ENCODE measurements around the gene UNCX. TPM values are rescaled to one million over a fixed set of nuclear protein-coding genes. Genes with fewer than 3 reads are reported as not detected.

UNCX gene
- total RNA-seq, 2 experiments from 2014 or later = not detected

GRCh38 chr7:1249731-1250130 is 17.1 kb downstream of the UNCX start:
- H3K9me3 ChIP-seq (ENCODE audit: low read length) = no peaks in the 10 kb centered on the region
- no peak overlapping the region for H2AFZ ChIP-seq (ENCODE audit: low read length)
- H3K79me2 ChIP-seq (ENCODE audit: insufficient read depth, low read depth, low read length) = no peaks in the 10 kb centered on the region
- ChIA-PET CTCF (ENCODE audit: unreplicated experiment) (no interaction called here), POLR2A (no interaction called here)
- DNase-seq (ENCODE audit: low spot score) = no peak
- H3K4me1 ChIP-seq (ENCODE audit: insufficient read depth, low read length, poor library complexity, severe bottlenecking) = no peaks in the 10 kb centered on the region
- no peaks in the 10 kb centered on the region for H4K20me1 ChIP-seq (ENCODE audit: insufficient read depth, low read length)
- TF ChIP-seq CTCF (conservative IDR thresholded peaks at IDR 0.05; ENCODE audit: low read length) (no peak), EZH2phosphoT487 (IDR thresholded peaks at IDR 0.05; ENCODE audit: borderline replicate concordance, low read depth, low read length) (no peak)
- H3K9me2 ChIP-seq (ENCODE audit: insufficient read depth, low read length) = no peaks in the 10 kb centered on the region
- no peaks in the 10 kb centered on the region for H3K36me3 ChIP-seq (ENCODE audit: insufficient read depth, low read length)
- H3K27ac ChIP-seq (ENCODE audit: low read depth, low read length, poor library complexity, severe bottlenecking) = no peak overlapping the region
- H3K4me3 ChIP-seq (ENCODE audit: low read depth, low read length, poor library complexity, severe bottlenecking) = no peak overlapping the region
- intact Hi-C loops (cut with micrococcal nuclease; ENCODE audit: unreplicated experiment) = no loop called here
- no TSS peak for BruUV-seq (replicated peaks)
- no peak overlapping the region for H3K4me2 ChIP-seq (ENCODE audit: low read length)

- no peak for DNase-seq (ENCODE audit: low spot score)
- Histone ChIP-seq H3K9me3 (ENCODE audit: low read length) (no peaks in the 10 kb centered on the region), H3K4me3 (ENCODE audit: low read depth, low read length, poor library complexity, severe bottlenecking) (no peak overlapping the region), H3K36me3 (ENCODE audit: insufficient read depth, low read length) (no peaks in the 10 kb centered on the region), H2AFZ (ENCODE audit: low read length) (no peak overlapping the region), H3K79me2 (ENCODE audit: insufficient read depth, low read depth, low read length) (no peaks in the 10 kb centered on the region), H3K4me2 (ENCODE audit: low read length) (no peak overlapping the region), H4K20me1 (ENCODE audit: insufficient read depth, low read length) (no peaks in the 10 kb centered on the region), H3K4me1 (ENCODE audit: insufficient read depth, low read length, poor library complexity, severe bottlenecking) (no peaks in the 10 kb centered on the region), H3K27ac (ENCODE audit: low read depth, low read length, poor library complexity, severe bottlenecking) (no peak overlapping the region), H3K9me2 (ENCODE audit: insufficient read depth, low read length) (no peaks in the 10 kb centered on the region)
- ChIA-PET POLR2A (interaction anchor here (0.5 kb wide), 1 partner anchor 169 kb away, joined by 3 read pairs; no protein-coding TSS in a partner anchor), CTCF (ENCODE audit: unreplicated experiment) (no interaction called here)
- no TSS peak for BruUV-seq (replicated peaks)
- TF ChIP-seq EZH2phosphoT487 (IDR thresholded peaks at IDR 0.05; ENCODE audit: borderline replicate concordance, low read depth, low read length) (no peak), CTCF (conservative IDR thresholded peaks at IDR 0.05; ENCODE audit: low read length) (no peak)
- intact Hi-C loops (cut with micrococcal nuclease; ENCODE audit: unreplicated experiment) = no loop called here
Observed at GRCh38 chr7:1250901-1251300, 18.2 kb downstream of the UNCX start.

DNA sequence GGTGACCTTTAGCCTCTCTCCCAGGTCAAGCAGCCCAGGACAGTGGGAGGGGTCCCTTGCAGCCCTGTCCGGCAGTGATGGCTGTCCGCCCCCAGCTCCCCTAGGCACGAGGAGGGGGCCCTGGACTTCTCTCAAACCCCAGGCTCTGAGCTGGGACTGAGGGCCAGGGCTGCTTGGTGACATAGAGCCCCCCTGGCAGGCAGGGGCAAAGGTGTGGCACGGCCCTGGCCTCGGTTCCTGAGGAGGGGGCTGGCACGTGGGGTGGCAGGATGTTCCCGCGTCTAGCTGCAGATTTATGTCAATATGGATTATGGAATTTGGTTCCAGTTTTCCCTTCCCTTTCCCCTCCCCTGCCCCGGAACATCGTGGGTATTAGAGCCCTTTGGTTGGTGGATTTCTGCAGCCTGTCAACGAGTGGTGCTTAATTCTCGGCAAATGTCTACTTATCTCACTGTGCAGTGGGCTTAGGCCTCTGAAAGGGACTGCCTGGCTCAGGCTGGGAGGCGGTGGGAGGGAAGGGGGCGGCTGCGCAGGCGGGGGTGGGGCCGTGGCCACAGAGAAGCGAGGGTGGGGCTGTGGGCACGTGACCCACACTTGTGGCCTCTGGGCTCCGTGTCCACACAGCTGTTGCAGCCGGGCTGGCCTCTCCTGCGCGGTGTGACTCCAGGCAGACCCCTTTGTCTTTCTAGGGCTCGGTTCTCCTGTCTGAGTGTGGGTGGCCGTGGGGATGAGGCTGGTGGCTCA is 19.3 kb downstream of the UNCX start:
- Histone ChIP-seq H4K20me1 (ENCODE audit: insufficient read depth, low read length) (no peaks in the 10 kb centered on the region), H3K4me2 (ENCODE audit: low read length) (no peak overlapping the region), H3K79me2 (ENCODE audit: insufficient read depth, low read depth, low read length) (no peaks in the 10 kb centered on the region), H2AFZ (ENCODE audit: low read length) (no peak overlapping the region), H3K27ac (ENCODE audit: low read depth, low read length, poor library complexity, severe bottlenecking) (no peak overlapping the region), H3K4me3 (ENCODE audit: low read depth, low read length, poor library complexity, severe bottlenecking) (no peak overlapping the region), H3K9me3 (ENCODE audit: low read length) (no peaks in the 10 kb centered on the region), H3K9me2 (ENCODE audit: insufficient read depth, low read length) (no peaks in the 10 kb centered on the region), H3K4me1 (ENCODE audit: insufficient read depth, low read length, poor library complexity, severe bottlenecking) (no peaks in the 10 kb centered on the region), H3K36me3 (ENCODE audit: insufficient read depth, low read length) (no peaks in the 10 kb centered on the region)
- no peak for DNase-seq (ENCODE audit: low spot score)
- POLR2A ChIA-PET = interaction anchor here (0.5 kb wide), 1 partner anchor 170 kb away, joined by 3 read pairs; no protein-coding TSS in a partner anchor
- intact Hi-C loops (cut with micrococcal nuclease; ENCODE audit: unreplicated experiment) = no loop called here
- no TSS peak for BruUV-seq (replicated peaks)
- CTCF ChIA-PET (ENCODE audit: unreplicated experiment) = interaction anchor here (0.6 kb wide), 1 partner anchor 10 kb away, joined by 3 read pairs; no protein-coding TSS in a partner anchor
- TF ChIP-seq CTCF (conservative IDR thresholded peaks at IDR 0.05; ENCODE audit: low read length) (no peak), EZH2phosphoT487 (IDR thresholded peaks at IDR 0.05; ENCODE audit: borderline replicate concordance, low read depth, low read length) (no peak)

Data from OCI-LY7 (cell line).